Ovary (tissue), 3 donors: ENCODE measurements around the gene GGT6.

Source experiments
- EP300 ChIP-seq: sonication (generic); formaldehyde crosslinking; IDR thresholded peaks from one replicate; pipeline ENCODE4 v1.6.1; 2017; ENCODE audit warnings: antibody characterized with exemption
- POLR2A ChIP-seq: fragments of 450-650 bp; IDR thresholded peaks from one replicate; pipeline ENCODE4 v1.6.1; 2017; ENCODE audit warnings: antibody characterized with exemption, mild to moderate bottlenecking, moderate library complexity
- TF ChIP-seq, protein P1 (sequence below), 3 donors: fragments of 450-650 bp in 2 of 3; fragments of 200-600 bp in 1 of 3; IDR thresholded peaks; one replicate each; pipeline versions ENCODE4 v1.5.1 to v1.8.0; 2016 to 2022; ENCODE audit warnings: antibody characterized with exemption in 3 of 3, mild to moderate bottlenecking in 1 of 3
- donor health status: DM: no; HTN: no; CAD: no.

DNA sequence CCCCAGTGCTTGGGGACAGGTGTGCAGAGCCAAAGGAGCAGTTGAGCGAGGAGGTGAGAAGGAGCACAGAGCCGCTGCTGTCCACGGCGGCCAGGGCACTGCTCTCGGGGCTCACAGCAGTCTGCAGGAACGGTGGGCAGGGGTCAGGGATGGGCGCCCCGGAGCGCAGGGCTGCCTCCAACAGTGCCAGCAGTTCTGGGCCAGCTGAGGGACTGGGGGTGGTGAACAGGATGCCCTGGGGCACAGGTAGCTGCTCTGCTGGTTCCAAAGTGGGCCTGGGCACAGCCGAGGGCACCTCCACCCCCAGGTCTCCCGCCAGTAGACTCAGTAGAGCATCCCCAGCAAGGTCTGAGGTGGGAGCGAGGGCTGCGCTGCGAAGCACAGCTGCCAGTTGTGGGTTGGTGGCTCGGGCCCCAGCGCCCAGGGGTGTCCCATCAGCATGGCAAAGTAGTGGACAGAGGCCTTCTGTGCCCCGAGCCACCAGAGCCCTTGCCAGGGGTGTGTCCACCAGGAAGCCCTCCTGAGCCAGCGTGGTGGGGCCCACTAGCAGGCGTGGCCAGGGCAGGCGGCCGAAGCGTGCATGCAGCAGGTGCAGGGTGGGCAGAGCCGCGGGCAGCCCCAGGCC lies 1.9 kb downstream of the GGT6 start:
- TF ChIP-seq, protein P1, sequence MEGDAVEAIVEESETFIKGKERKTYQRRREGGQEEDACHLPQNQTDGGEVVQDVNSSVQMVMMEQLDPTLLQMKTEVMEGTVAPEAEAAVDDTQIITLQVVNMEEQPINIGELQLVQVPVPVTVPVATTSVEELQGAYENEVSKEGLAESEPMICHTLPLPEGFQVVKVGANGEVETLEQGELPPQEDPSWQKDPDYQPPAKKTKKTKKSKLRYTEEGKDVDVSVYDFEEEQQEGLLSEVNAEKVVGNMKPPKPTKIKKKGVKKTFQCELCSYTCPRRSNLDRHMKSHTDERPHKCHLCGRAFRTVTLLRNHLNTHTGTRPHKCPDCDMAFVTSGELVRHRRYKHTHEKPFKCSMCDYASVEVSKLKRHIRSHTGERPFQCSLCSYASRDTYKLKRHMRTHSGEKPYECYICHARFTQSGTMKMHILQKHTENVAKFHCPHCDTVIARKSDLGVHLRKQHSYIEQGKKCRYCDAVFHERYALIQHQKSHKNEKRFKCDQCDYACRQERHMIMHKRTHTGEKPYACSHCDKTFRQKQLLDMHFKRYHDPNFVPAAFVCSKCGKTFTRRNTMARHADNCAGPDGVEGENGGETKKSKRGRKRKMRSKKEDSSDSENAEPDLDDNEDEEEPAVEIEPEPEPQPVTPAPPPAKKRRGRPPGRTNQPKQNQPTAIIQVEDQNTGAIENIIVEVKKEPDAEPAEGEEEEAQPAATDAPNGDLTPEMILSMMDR (IDR thresholded peaks at IDR 0.05), result no peak
- TF ChIP-seq POLR2A, result no peak
- TF ChIP-seq EP300, result no peak
